PFSK-1 (cell line): ENCODE results near the gene BASP1.

Experiments
- POLR2AphosphoS5 ChIP-seq: IDR thresholded peaks from 2 replicates; pipeline ENCODE4 v1.6.1; 2012; ENCODE audit warnings: low read depth, mild to moderate bottlenecking, control low read depth, low read length, moderate library complexity
- REST ChIP-seq, 2 experiments: IDR thresholded peaks; 2 replicates each; pipeline versions ENCODE4 v1.6.1 to v1.8.0; 2011 to 2012; ENCODE audit warnings: low read depth in 2 of 2, low read length in 2 of 2, control low read depth in 1 of 2, inconsistent platforms in 1 of 2, mild to moderate bottlenecking in 1 of 2, moderate library complexity in 1 of 2; ENCODE audit not compliant: insufficient read depth in 1 of 2

DNA sequence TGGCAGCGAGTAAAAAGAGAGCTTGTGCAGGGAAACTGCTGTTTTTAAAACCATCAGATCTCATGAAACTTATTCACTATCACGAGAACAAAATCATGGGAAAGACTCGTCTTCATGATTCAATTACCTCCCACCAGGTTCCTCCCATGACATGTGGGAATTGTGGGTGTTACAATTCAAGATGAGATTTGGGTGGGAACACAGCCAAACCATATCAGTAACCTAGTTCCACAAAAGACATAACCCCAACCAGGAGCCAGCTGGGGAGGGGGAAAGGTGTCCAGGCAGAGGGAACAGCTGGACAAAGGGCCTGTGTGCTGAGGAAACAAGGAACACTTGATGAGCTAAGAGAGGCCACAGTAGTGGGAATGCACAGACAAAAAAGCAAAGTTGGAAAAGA lies 71.1 kb downstream of the BASP1 start:
- TF ChIP-seq REST (IDR thresholded peaks at IDR 0.05; ENCODE audit: insufficient read depth in 1 of 2, low read depth in 2 of 2, low read length in 2 of 2), result no peak
- TF ChIP-seq POLR2AphosphoS5, result no peak
